GM23248 (cell line): ENCODE data around the gene MARCHF3. TPM values are rescaled to one million over a fixed set of nuclear protein-coding genes. Genes with fewer than 3 reads are reported as not detected.

Experiments
- DNase-seq: peaks from one replicate; pipeline ENCODE4 v3.0.0-alpha.2; 2015
- H2AFZ ChIP-seq: fragments of 200-600 bp; sonication (generic); 2 replicates; pipeline ENCODE4 v1.6.1; 2016; ENCODE audit warnings: antibody characterized with exemption
- H3F3A ChIP-seq: fragments of 200-600 bp; sonication (generic); 2 replicates; pipeline ENCODE4 v1.6.1; 2016; ENCODE audit warnings: mild to moderate bottlenecking, antibody characterized with exemption, mixed run types; ENCODE audit not compliant: insufficient read depth
- H3K27ac ChIP-seq: fragments of 200-600 bp; sonication (generic); 2 replicates; pipeline ENCODE4 v1.5.1; 2016; ENCODE audit warnings: mild to moderate bottlenecking
- H3K27me3 ChIP-seq: fragments of 200-600 bp; sonication (generic); replicated peaks from 2 replicates; pipeline ENCODE4 v1.6.1; 2016; ENCODE audit warnings: mild to moderate bottlenecking; ENCODE audit not compliant: insufficient read depth
- H3K36me3 ChIP-seq: fragments of 200-600 bp; sonication (generic); 2 replicates; pipeline ENCODE4 v1.6.1; 2016; ENCODE audit warnings: low read depth, mild to moderate bottlenecking
- H3K4me1 ChIP-seq: fragments of 200-600 bp; sonication (generic); 2 replicates; pipeline ENCODE4 v1.6.1; 2016; ENCODE audit warnings: mild to moderate bottlenecking; ENCODE audit not compliant: insufficient read depth
- H3K4me2 ChIP-seq: fragments of 200-600 bp; sonication (generic); one replicate; pipeline ENCODE4 v1.6.1; 2016; ENCODE audit warnings: mild to moderate bottlenecking; ENCODE audit not compliant: unreplicated experiment
- H3K4me3 ChIP-seq: fragments of 200-600 bp; sonication (generic); 2 replicates; pipeline ENCODE4 v1.5.1; 2016; ENCODE audit warnings: mild to moderate bottlenecking
- H3K79me2 ChIP-seq: fragments of 200-600 bp; sonication (generic); 2 replicates; pipeline ENCODE4 v1.6.1; 2016; ENCODE audit warnings: mild to moderate bottlenecking; ENCODE audit not compliant: insufficient read depth
- H3K9ac ChIP-seq: fragments of 200-600 bp; sonication (generic); 2 replicates; pipeline ENCODE4 v1.6.1; 2016; ENCODE audit warnings: mild to moderate bottlenecking
- H3K9me2 ChIP-seq: fragments of 200-600 bp; sonication (generic); 2 replicates; pipeline ENCODE4 v1.6.1; 2016; ENCODE audit warnings: mixed run types, mild to moderate bottlenecking, moderate library complexity; ENCODE audit not compliant: insufficient read depth
- H3K9me3 ChIP-seq: fragments of 200-600 bp; sonication (generic); one replicate; pipeline ENCODE4 v1.6.1; 2017; ENCODE audit warnings: low read depth
- H4K20me1 ChIP-seq: fragments of 200-600 bp; sonication (generic); 2 replicates; pipeline ENCODE4 v1.6.0; 2016; ENCODE audit not compliant: insufficient read depth
- EZH2 ChIP-seq: fragments of 200-600 bp; sonication (generic); IDR thresholded peaks from 2 replicates; pipeline ENCODE4 v1.6.1; 2018; ENCODE audit warnings: antibody characterized with exemption, mild to moderate bottlenecking; ENCODE audit not compliant: insufficient read depth, poor library complexity, severe bottlenecking
- EZH2phosphoT487 ChIP-seq: fragments of 200-600 bp; sonication (generic); IDR thresholded peaks from 2 replicates; pipeline ENCODE4 v1.6.1; 2018; ENCODE audit warnings: antibody characterized with exemption, moderate library complexity, mild to moderate bottlenecking, low read depth; ENCODE audit not compliant: insufficient read depth
- WGBS, 2 experiments: methylation state at CpG; one replicate each; pipeline ENCODE4 v1.1.6; 2015 to 2017; ENCODE audit warnings: low lambda C conversion rate in 2 of 2, low coverage in 1 of 2; ENCODE audit errors: missing lambda C conversion rate in 2 of 2; 5-methylcytosine and 5-hydroxymethylcytosine counted together
- in situ Hi-C: fragments of 300-500 bp; cut with MboI; formaldehyde crosslinking; loops from 2 replicates; pipeline ENCODE4 v1.15.0; 2020
- polyA plus RNA-seq: library from polyadenylated mRNA; unstranded; fragments of >200 nt; fragmentation: Nextera tagmentation; extraction: Ambion mirVana; gene quantifications from 2 replicates; pipeline ENCODE4 v1.2.1, GENCODE V29; 2016
- total RNA-seq: library from RNA; depleted of rRNA; stranded (reverse); fragments of >200 nt; shearing (Covaris generic); gene quantifications from 2 replicates; pipeline ENCODE4 v1.2.3, GENCODE V29; 2014

The MARCHF3 gene
- total and polyA plus RNA-seq, 2 experiments from 2014 or later = 3.8 to 5.8 TPM

DNA sequence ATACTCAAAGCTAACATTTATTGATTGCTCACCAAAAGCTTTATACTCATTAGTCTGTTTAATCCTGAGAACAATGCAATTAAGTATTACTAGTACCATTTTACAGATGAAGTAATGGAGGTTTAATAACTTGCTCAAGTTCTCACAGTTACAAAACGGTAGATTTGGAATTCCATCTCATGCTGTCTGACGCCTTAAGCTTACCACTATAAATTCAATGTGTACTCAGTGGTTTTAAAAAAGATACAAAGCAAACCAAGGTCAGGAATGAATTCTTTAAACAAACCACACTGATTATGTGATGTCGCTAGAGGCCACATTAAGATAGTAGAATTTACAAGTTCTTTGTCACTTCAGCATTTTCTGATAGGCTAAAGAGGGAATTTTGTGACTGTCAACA lies 44.1 kb upstream of the MARCHF3 start:
- in situ Hi-C loops = no loop called here

GRCh38 chr5:127072861-127073846 lies 42.8 kb upstream of the MARCHF3 start, which contains the start of gene C5orf63:
C5orf63 (minus strand) TSS chr5:127073502; CDS start chr5:127058995, 14,507 bp downstream.
- in situ Hi-C loops = no loop called here
- Histone ChIP-seq H3F3A (peaks cover 26% of the 10 kb centered on the region), H3K4me2 (peak within 1 kb of the TSS; percentile 93), H3K9me2 (no peaks in the 10 kb centered on the region), H3K27me3 (no peaks in the 10 kb centered on the region), H3K36me3 (no peaks in the 10 kb centered on the region), H3K4me3 (peak within 1 kb of the TSS; percentile 88), H3K4me1 (peaks cover 13% of the 10 kb centered on the region), H3K9me3 (no peaks in the 10 kb centered on the region), H3K79me2 (no peaks in the 10 kb centered on the region), H4K20me1 (no peaks in the 10 kb centered on the region), H2AFZ (peak within 1 kb of the TSS; percentile 99), H3K9ac (peak within 1 kb of the TSS; percentile 70), H3K27ac (no peak within 1 kb of the TSS)
- peak; percentile 61 for DNase-seq
- no peak for TF ChIP-seq EZH2phosphoT487
- no peak for TF ChIP-seq EZH2
- WGBS, 2 experiments = 5% methylated on average over 56 of the region's 56 CpGs

More for the DNA sequence above, 44.1 kb upstream of the MARCHF3 start:
- Histone ChIP-seq H3F3A (peaks cover 26% of the 10 kb centered on the region), H3K79me2 (no peaks in the 10 kb centered on the region), H3K9me2 (no peaks in the 10 kb centered on the region), H3K9me3 (no peaks in the 10 kb centered on the region), H3K36me3 (no peaks in the 10 kb centered on the region), H3K9ac (no peak overlapping the region), H3K27me3 (no peaks in the 10 kb centered on the region), H3K4me1 (peaks cover 13% of the 10 kb centered on the region), H3K4me3 (no peak overlapping the region), H4K20me1 (no peaks in the 10 kb centered on the region), H3K27ac (no peak overlapping the region), H2AFZ (peak overlapping the region; percentile 99; the same call in 1 of the 2 replicates), H3K4me2 (no peak overlapping the region)
- TF ChIP-seq EZH2phosphoT487 (no peak), EZH2 (no peak)
- DNase-seq = no peak
- WGBS, 2 experiments = 94 to 99% methylated on average over 3 of the region's 3 CpGs

DNA sequence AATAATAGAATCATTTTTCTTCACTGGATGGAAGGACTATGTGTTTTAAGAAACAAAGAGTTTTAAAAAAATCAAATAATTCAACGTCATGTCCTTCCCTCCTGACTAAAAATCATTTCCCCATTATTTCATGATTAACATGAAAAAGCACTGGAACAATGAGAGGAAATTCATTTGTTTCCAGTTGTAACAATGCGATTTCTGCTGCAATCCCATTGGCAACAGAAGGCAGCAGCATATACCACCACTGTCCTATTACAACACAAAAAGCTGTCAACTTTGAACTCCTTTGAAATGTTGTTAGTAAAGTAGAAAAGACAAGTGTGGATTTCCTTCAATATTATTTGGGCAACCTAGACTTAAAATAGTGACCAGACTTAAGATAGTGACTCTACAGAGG lies 39.9 kb upstream of the MARCHF3 start:
- no peak overlapping the region for H3K27ac ChIP-seq
- no peaks in the 10 kb centered on the region for H3K79me2 ChIP-seq
- H4K20me1 ChIP-seq = no peaks in the 10 kb centered on the region
- H3K4me2 ChIP-seq = no peak overlapping the region
- no peak for TF ChIP-seq EZH2
- TF ChIP-seq EZH2phosphoT487 = no peak
- H2AFZ ChIP-seq = no peak overlapping the region
- no peaks in the 10 kb centered on the region for H3K27me3 ChIP-seq
- DNase-seq = no peak
- H3K4me1 ChIP-seq = no peaks in the 10 kb centered on the region
- H3K9me2 ChIP-seq = no peaks in the 10 kb centered on the region
- WGBS, 2 experiments = 93 to 94% methylated on average over 2 of the region's 2 CpGs
- H3K9ac ChIP-seq = no peak overlapping the region
- no peaks in the 10 kb centered on the region for H3K9me3 ChIP-seq
- H3K36me3 ChIP-seq = no peaks in the 10 kb centered on the region
- peaks cover 9% of the 10 kb centered on the region; the same call in 1 of the 2 replicates for H3F3A ChIP-seq
- in situ Hi-C loops = no loop called here
- H3K4me3 ChIP-seq = no peak overlapping the region

DNA sequence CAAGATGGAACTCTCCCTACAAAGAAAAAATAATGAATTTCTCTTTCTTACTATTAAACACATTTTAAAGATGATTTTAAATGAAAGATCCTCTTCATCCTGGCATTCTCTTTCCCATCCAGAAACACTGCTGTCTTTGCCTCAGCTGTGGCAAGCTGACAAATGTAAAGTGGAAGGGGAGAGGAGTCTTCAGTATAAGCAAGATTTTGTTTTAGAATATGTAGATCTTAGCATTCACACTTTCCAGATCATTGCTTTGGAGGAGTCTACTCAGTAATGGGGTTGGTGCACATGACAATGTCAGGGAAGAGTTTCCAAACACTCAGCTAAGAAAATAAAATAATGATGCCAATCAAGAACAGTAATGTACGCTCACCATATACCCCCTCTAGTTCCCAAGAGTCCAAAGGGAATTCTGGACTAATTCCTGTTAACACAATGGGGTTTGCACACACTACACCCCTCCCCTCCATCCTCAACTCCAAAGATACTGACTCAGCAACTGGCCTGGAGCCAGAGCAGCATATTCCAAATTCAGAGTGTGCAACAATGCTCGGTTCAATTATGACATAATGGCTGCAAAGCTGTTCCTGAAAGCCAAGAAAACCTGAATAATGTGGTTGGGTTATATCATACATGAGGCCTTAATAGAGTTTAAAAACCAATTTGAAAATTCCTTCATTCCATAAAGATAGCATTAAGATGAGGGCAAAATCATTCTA lies 38.3 kb upstream of the MARCHF3 start:
- WGBS, 2 experiments = 52 to 55% methylated on average over 2 of the region's 2 CpGs
- H3K4me1 ChIP-seq = no peaks in the 10 kb centered on the region
- H3K9ac ChIP-seq = no peak overlapping the region
- H3K4me3 ChIP-seq = no peak overlapping the region
- no peak overlapping the region for H2AFZ ChIP-seq
- no peaks in the 10 kb centered on the region for H3K9me3 ChIP-seq
- no peaks in the 10 kb centered on the region for H4K20me1 ChIP-seq
- in situ Hi-C loops = no loop called here
- no peaks in the 10 kb centered on the region for H3F3A ChIP-seq
- H3K4me2 ChIP-seq = no peak overlapping the region
- TF ChIP-seq EZH2 (no peak), EZH2phosphoT487 (no peak)
- H3K79me2 ChIP-seq = no peaks in the 10 kb centered on the region
- H3K27ac ChIP-seq = no peak overlapping the region
- DNase-seq = peak; percentile 32
- H3K9me2 ChIP-seq = no peaks in the 10 kb centered on the region
- no peaks in the 10 kb centered on the region for H3K27me3 ChIP-seq
- no peaks in the 10 kb centered on the region for H3K36me3 ChIP-seq
